HG02973 (cell line): ENCODE data around the gene CDC42SE1.
A peak's percentile ranks its signal among the peaks of the same experiment; 100 is the strongest.

ENCODE experiments used
- ATAC-seq: cut with Tn5 transposase; IDR thresholded peaks from one replicate; pipeline ENCODE4 v1.9.1; 2021; ENCODE audit warnings: moderate library complexity; ENCODE audit not compliant: unreplicated experiment

The CDC42SE1 gene

DNA sequence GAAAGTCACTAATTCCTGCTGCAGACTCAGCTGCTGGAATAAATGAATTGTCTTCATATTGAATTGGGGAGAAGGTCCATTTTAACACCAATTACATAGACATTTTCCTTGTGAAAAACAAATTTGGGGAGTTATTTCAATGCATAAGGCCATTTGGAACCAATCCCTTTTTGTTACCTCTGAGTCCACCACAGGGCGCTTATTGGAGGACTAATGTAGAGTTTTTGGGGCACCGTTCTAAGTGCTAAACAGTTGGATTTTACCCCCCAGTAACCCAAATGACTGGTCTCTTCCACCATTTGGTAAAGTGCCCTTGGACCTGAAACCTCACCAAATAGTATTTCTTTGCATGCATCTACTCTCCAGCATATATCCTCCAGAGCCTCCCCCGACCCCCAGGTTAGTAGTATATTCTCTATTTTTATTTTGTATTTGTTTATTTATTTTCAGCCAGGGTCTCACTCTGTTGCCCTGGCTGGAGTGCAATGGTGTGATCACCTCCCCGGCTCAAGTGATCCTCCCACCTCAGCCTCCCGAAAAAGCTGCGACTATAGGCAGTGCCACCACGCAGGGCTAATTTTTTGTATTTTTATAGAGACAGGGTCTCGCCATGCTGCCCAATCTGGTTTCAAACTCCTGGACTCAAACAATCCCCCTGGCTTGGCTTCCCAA, 49.6 kb downstream of the CDC42SE1 start:
- no peak for ATAC-seq

DNA sequence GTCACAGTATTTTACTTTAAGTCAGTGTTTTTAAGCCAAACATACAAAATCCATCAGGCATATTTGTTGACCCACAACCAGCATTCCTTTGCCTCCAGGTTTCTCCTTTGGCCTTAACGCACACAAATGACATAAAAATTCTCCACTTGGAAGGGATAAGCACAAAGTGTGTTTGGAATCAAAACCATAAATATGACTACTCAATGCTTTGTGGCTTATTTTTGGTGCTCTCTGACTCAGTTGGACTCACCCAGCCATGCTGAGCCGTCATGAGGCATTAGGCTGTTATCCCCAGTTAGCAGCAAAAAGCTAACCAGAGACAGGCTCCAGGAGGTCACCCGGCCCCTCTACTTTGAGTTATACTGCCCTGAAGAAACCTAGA, 50.2 kb downstream of the CDC42SE1 start:
- no peak for ATAC-seq

DNA sequence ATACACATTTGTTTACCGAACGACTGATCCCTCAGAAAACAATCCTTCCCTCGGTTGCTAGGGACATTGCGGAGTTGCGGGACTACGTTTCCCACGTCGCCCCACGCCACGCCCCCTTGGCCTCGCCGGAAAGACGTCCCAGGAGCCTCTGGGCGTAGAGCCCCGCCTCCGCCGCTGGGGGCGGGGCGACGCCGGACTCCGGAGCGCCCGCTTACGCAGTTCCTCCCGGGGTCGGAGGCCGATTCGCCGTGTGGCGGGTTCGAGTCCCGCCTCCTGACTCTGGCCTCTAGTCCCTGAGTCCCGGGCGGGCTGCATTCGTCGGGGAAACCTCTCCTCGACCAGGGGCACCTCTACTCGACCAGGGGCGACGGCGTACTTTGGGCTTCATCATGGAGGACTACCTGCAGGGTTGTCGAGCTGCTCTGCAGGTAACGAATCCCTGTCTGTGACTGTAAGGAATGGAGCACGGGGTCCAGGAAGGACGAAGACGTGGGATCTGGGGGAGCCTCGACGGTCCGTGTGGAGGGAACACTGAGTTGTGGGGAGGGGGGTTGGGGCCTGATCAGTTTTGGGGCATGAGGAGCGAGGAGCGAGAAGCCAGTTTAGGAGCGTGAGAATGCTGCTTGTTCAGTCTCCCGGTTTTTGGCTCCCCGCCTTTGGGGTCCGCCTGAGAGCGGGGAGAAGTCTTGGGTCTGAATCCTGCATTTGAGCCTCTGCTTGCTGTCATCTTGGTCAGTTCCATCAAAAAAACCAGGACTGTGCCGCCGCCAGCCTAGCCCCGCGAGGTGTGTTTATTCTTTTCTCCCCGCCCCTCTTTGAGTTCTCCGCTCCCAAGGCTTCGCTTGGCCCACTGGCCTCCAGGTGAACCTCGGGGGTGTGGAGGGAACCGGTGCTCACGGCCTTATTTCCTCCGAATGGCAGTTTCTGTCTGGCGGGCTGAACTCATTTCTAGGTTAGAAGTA, 50.9 kb downstream of the CDC42SE1 start, which contains the start of gene PRUNE1:
Gene PRUNE1, plus strand, starts transcription at position 206 of the 962 bp plus-strand sequence. Its CDS starts 184 bp downstream, at position 390.
- ATAC-seq, result peak; percentile 74

DNA sequence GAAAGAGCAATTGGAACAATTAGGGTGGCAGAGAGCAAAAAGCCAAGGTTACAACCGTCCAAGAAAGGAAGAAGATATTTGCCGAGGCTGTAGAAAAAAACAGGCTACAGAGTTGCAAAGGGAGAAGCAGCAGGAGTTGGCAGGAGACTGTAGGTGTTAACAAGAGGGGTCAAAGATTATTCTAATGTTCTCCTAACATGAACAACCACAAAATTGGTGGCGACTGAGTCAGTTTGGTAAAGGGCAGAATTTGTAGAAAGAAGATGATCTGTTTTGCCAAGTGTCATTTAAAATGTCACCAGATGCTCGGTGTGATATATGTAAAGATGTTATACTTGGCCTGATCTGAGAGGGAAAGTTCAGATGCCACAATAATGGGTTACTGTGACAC, 51.6 kb downstream of the CDC42SE1 start:
- no peak for ATAC-seq

DNA sequence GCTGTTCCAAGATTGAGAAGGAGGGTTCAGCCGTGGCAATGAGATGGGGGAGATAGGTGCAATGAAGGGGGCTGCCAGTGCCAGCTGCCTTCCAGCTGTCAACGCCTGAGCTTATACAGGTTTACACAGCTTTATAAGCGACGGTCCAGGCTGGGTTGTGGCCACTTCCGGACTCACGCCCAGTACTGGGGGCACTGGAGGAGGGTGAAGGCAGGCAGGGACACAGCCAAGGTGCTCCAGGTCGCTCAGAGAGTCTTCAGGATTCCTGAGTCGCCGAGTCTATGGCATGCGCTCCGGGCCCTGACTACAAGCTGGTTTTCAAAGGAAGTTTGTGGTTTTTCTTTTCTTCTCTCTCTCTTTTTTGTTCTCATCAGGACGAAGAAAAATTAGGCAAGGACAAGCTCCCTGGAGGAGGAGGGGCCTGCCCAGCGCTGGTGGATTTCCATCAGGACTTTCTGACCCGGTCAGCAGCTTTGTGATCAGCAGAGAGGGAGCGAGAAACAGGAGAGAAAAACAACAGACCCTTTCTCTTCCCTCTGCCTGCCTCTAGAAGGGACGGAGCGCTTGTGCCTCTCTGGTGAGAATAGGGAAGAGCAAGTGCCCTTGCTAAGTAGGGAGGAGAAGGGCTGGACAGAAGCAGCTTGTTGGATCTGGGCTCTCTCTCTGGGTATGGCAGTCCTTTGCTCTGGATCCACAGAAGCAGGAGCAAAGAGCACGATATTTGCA, 52.9 kb downstream of the CDC42SE1 start, which contains the start of gene MINDY1:
Gene MINDY1, minus strand, starts transcription at position 576 of the 726 bp plus-strand sequence. CDS start 4,285 bp downstream, outside the sequence.
- ATAC-seq, result no peak

DNA sequence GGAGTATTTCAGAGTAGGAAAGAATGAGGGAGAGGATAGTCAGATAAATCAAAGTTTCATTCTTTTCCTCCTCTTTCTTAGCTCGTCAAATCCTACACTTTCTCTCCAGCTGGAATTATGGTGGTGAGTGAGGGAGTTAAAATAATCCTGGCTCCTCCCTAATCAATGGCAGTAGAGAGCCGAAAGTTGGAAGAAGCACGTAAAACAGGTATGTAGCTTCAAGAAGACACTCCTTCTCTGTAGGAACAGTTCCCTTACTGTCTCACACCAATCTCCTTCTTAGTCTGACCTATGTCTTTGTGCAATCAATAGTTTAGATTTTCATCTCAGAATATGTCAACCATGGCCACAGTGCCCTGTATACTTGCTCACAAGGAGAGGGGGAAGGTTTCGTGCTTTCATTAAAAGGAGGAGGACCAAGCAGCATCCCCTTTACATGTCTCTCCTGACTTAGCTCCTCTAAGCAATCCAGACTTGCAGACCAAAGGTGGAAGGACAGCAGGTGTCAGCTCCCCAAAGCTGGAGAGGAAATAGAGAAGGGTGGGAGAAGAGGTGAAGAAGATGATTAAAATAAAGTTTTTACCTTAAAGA, 53.6 kb downstream of the CDC42SE1 start:
- no peak for ATAC-seq

DNA sequence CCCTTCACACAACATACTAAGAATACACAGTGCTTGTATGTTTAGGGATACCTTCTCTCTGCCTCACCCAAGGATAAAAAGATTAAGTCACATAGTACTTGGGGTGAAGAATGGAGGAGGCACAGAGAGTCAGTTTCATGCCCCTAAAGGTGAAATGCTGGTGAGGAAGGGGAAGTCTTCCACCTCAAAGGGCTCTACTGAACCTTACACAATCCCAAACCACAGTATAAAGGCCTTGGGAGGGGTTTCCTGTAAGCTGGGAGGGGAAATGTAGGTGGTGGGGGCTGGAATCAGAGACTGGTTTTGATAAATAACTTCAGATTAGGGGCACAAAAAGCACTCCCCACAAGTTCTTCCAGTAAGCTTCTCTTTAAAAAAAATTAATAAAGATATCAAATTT, 56.2 kb downstream of the CDC42SE1 start:
- ATAC-seq, result no peak

DNA sequence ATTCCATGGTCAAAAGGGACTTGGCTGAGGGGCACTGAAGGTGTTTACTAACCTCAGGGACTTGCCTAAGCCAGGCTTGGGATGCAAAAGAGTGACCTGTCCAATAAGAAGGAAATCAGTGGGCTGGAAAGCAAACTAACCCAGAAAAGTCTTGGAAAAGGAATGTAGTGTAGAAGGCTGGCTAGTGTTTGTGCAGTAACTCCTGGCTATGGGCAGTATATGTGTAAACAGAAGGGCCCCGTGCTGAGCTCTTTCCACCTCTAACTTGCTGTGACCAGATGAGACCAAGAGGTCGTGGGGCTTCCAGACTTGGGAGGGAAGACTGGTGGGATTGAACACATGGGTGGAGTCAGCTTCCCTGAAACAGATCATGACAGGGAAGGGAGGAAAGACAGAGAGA, 56.8 kb downstream of the CDC42SE1 start:
- no peak for ATAC-seq

DNA sequence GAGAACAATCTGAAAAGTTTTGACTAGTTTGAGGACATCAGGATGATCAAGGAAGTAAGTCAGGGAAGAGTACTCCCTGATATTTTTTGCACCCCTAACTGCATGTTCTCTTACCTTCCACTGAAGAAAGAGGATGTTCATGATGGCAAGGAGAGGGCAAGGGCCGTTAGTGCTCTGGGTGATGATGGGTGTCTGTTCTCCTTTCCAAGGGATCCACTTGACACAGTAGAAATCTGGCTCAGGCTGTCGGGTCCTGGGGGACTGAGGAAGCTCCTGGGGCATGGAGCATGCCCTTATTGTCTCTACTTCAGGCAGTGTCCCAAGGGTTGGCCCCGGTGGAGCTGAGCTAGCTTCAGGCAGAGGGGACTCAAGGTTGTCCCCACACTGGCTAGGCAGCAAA, 57.4 kb downstream of the CDC42SE1 start:
- ATAC-seq, result no peak

DNA sequence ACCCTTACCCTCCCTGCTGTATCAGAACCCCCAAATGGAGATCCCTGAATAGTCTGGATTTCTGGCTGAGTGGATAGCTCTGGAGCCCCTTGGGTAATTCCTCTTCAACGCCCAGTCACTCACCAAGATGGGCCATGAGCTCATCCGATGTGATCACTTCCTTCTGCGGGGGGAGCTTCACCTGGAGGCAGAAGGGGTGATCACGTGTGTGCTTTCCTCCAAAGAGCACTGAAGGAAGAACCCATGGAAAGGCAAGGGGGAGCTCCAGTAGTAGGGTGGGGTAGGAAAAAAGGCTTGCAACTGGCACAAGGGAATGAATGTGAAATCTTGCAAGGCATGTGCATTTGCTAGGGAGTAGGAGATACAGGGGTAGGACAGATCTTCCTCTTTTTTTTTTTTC, 57.8 kb downstream of the CDC42SE1 start:
- ATAC-seq, result no peak
